HepG2 (cell line): ENCODE data around the gene LPIN3. TPM values are rescaled to one million over a fixed set of nuclear protein-coding genes. Genes with fewer than 3 reads are reported as not detected.

Experiments used
- ATAC-seq: fragments of 200-7000 bp; cut with Tn5 transposase; 3 replicates; pipeline ENCODE4 v1.9.1; 2020; ENCODE audit warnings: mild to moderate bottlenecking, moderate library complexity
- BruUV-seq: library from RNA; stranded (reverse); fragments of 400-500 nt; replicated peaks from 2 replicates; lab custom pipeline; 2021; lab: Mats Ljungman, UMichigan
- CTCF ChIA-PET: fragments of 300-600 bp; formaldehyde crosslinking; extraction: SDS; loops from one replicate; lab custom pipeline; 2021; ENCODE audit warnings: low total read pairs, inconsistent platforms, low intra/inter-chr PET ratio; lab: Yijun Ruan, JAX
- POLR2A ChIA-PET: fragments of 350-600 bp; sonication (Branson Sonifier 250); formaldehyde crosslinking; loops from one replicate; lab custom pipeline; 2020; ENCODE audit warnings: antibody characterized with exemption, inconsistent platforms; lab: Yijun Ruan, JAX
- DNase-seq: peaks from one replicate; pipeline ENCODE4 v3.0.0-alpha.2; 2015; ENCODE audit warnings: low spot score
- FAIRE-seq: peaks from 3 replicates; lab custom pipeline; 2011; peaks lifted over from hg19 to GRCh38; lab: Jason Lieb, UNC
- H2AFZ ChIP-seq: one replicate; pipeline ENCODE4 v1.6.1; 2011; ENCODE audit warnings: low read length, inconsistent platforms
- H3K27ac ChIP-seq: fragments of 300-600 bp; 3 replicates; pipeline ENCODE4 v1.8.0; 2011; ENCODE audit warnings: mixed run types, mild to moderate bottlenecking, mixed read lengths, low read length, inconsistent platforms; ENCODE audit not compliant: insufficient read depth; ENCODE audit errors: extremely low read length
- H3K27me3 ChIP-seq, 2 experiments: fragments of 200-600 bp in 1 of 2; 2 replicates in 1 of 2; 3 replicates in 1 of 2; pipeline versions ENCODE4 v1.6.0 to v1.8.0; 2011; ENCODE audit warnings: low read length in 2 of 2, mild to moderate bottlenecking in 2 of 2, moderate library complexity in 2 of 2, inconsistent platforms in 1 of 2; ENCODE audit not compliant: insufficient read depth in 2 of 2, control insufficient read depth in 1 of 2
- H3K36me3 ChIP-seq, 2 experiments: fragments of 200-600 bp in 1 of 2; replicated peaks in 1 of 2; 2 replicates in 1 of 2; 3 replicates in 1 of 2; pipeline versions ENCODE4 v1.5.1 to v1.8.0; 2011; ENCODE audit warnings: low read length in 2 of 2, inconsistent platforms in 1 of 2; ENCODE audit not compliant: insufficient read depth in 2 of 2, control insufficient read depth in 1 of 2
- H3K4me1 ChIP-seq: 2 replicates; pipeline ENCODE4 v1.5.1; 2012; ENCODE audit warnings: low read length, inconsistent platforms; ENCODE audit not compliant: insufficient read depth
- H3K4me2 ChIP-seq: 2 replicates; pipeline ENCODE4 v1.6.0; 2011; ENCODE audit warnings: low read depth, low read length, inconsistent platforms
- H3K4me3 ChIP-seq, 3 experiments: fragments of 200-600 bp in 1 of 3; sonication (generic), shearing (Covaris generic) in 1 of 3; replicated peaks in 1 of 3; 2 replicates each; pipeline ENCODE4 v1.5.1; 2011 to 2016; ENCODE audit warnings: low read length in 3 of 3, inconsistent platforms in 2 of 3, low read depth in 2 of 3, mild to moderate bottlenecking in 2 of 3, control low read depth in 1 of 3, mixed read lengths in 1 of 3; ENCODE audit not compliant: insufficient read depth in 1 of 3
- H3K79me2 ChIP-seq: one replicate; pipeline ENCODE4 v1.6.1; 2011; ENCODE audit warnings: low read length, inconsistent platforms; ENCODE audit not compliant: insufficient read depth
- H3K9ac ChIP-seq: 2 replicates; pipeline ENCODE4 v1.6.0; 2011; ENCODE audit warnings: mild to moderate bottlenecking, low read depth, low read length, inconsistent platforms; ENCODE audit not compliant: insufficient read depth
- H3K9me3 ChIP-seq: 2 replicates; pipeline ENCODE4 v1.5.1; 2012; ENCODE audit warnings: mild to moderate bottlenecking, low read length
- H4K20me1 ChIP-seq: 2 replicates; pipeline ENCODE4 v1.6.0; 2011; ENCODE audit warnings: inconsistent platforms, mild to moderate bottlenecking, low read length, moderate library complexity; ENCODE audit not compliant: insufficient read depth
- FOXK1 ChIP-seq: sonication (generic); formaldehyde crosslinking; IDR thresholded peaks from 2 replicates; pipeline ENCODE4 v1.4.0; 2020; ENCODE audit warnings: low read depth, missing genetic modification reagents, borderline replicate concordance
- MAFK ChIP-seq, 2 experiments: IDR thresholded peaks in 1 of 2; conservative IDR thresholded peaks in 1 of 2; 2 replicates each; pipeline ENCODE4 v1.6.1; 2011; ENCODE audit warnings: improper control_type of control experiment in 2 of 2, low read length in 2 of 2
- SATB2 ChIP-seq: sonication (generic); formaldehyde crosslinking; IDR thresholded peaks from 2 replicates; pipeline ENCODE4 v1.5.0; 2020; ENCODE audit warnings: missing genetic modification reagents
- ZNF577 ChIP-seq: sonication (generic); formaldehyde crosslinking; IDR thresholded peaks from 2 replicates; pipeline ENCODE4 v1.4.0; 2020; ENCODE audit warnings: mild to moderate bottlenecking, low read depth, missing genetic modification reagents, borderline replicate concordance
- ZNF879 ChIP-seq: sonication (generic); formaldehyde crosslinking; IDR thresholded peaks from 2 replicates; pipeline ENCODE4 v1.8.1; 2023; ENCODE audit warnings: missing genetic modification reagents
- WGBS: methylation state at CpG from one replicate; pipeline ENCODE4 v1.1.6; 2017; ENCODE audit warnings: low lambda C conversion rate; 5-methylcytosine and 5-hydroxymethylcytosine counted together
- in situ Hi-C: cut with HindIII; loops from 2 replicates; pipeline ENCODE4 v1.10.0; 2017; ENCODE audit warnings: low pct_unique_long_range_greater_than_20kb; ENCODE audit not compliant: extremely low pct_ligation_motif_present
- intact Hi-C: fragments of 100-400 bp; cut with micrococcal nuclease; formaldehyde crosslinking; loops from one replicate; pipeline ENCODE4 v1.10.0; 2022; ENCODE audit not compliant: unreplicated experiment
- polyA plus RNA-seq, 8 experiments: library from polyadenylated mRNA; depleted of rRNA in 3 of 8; stranded (reverse) in 7 of 8; unstranded in 1 of 8; fragments of >200 nt; fragmentation: Illumina TruSeq in 4 of 8; extraction: Trizol in 4 of 8; gene quantifications; 2 replicates each; pipeline versions ENCODE4 v1.2.1 to v1.2.3, GENCODE V29; 2011 to 2016; ENCODE audit warnings: low read depth in 4 of 8, missing spikeins in 1 of 8, mixed read lengths in 1 of 8; ENCODE audit not compliant: insufficient read depth in 1 of 8
- total RNA-seq, 5 experiments: library from RNA; depleted of rRNA; stranded (reverse); fragments of >200 nt; fragmentation: Illumina TruSeq; extraction: Trizol; gene quantifications; 2 replicates each; pipeline ENCODE4 v1.2.3, GENCODE V29; 2016; ENCODE audit warnings: low read depth in 1 of 5
- TF ChIP-seq, protein P1 (sequence below): sonication (generic); formaldehyde crosslinking; IDR thresholded peaks from 2 replicates; pipeline ENCODE4 v1.5.1; 2020; ENCODE audit warnings: missing genetic modification reagents, mild to moderate bottlenecking, borderline replicate concordance
- TF ChIP-seq, protein P2 (sequence below): sonication (generic); formaldehyde crosslinking; IDR thresholded peaks from 2 replicates; pipeline ENCODE4 v1.4.0; 2020; ENCODE audit warnings: missing genetic modification reagents, borderline replicate concordance
- TF ChIP-seq, protein P3 (sequence below): sonication (generic); formaldehyde crosslinking; IDR thresholded peaks from 2 replicates; pipeline ENCODE4 v1.5.0; 2020; ENCODE audit warnings: missing genetic modification reagents, mild to moderate bottlenecking, borderline replicate concordance
- TF ChIP-seq, protein P4 (sequence below): sonication (generic); formaldehyde crosslinking; IDR thresholded peaks from 2 replicates; pipeline ENCODE4 v1.8.0; 2023; ENCODE audit warnings: mild to moderate bottlenecking, missing genetic modification reagents
- TF ChIP-seq, protein P5 (sequence below): sonication (generic); formaldehyde crosslinking; IDR thresholded peaks from 2 replicates; pipeline ENCODE4 v1.4.0; 2020; ENCODE audit warnings: mild to moderate bottlenecking, missing genetic modification reagents, borderline replicate concordance
- TF ChIP-seq, protein P6 (sequence below): sonication (generic); formaldehyde crosslinking; IDR thresholded peaks from 2 replicates; pipeline ENCODE4 v1.5.0; 2020; ENCODE audit warnings: missing genetic modification reagents
- TF ChIP-seq, protein P7 (sequence below): sonication (generic); formaldehyde crosslinking; IDR thresholded peaks from 2 replicates; pipeline ENCODE4 v1.8.0; 2022; ENCODE audit warnings: mild to moderate bottlenecking, missing genetic modification reagents

LPIN3 gene
- total and polyA plus RNA-seq, 2 of the 13 experiments (the other 11 are each of a cell fraction or from before 2014, with no cell fraction given) = 14.2 to 28.6 TPM

DNA sequence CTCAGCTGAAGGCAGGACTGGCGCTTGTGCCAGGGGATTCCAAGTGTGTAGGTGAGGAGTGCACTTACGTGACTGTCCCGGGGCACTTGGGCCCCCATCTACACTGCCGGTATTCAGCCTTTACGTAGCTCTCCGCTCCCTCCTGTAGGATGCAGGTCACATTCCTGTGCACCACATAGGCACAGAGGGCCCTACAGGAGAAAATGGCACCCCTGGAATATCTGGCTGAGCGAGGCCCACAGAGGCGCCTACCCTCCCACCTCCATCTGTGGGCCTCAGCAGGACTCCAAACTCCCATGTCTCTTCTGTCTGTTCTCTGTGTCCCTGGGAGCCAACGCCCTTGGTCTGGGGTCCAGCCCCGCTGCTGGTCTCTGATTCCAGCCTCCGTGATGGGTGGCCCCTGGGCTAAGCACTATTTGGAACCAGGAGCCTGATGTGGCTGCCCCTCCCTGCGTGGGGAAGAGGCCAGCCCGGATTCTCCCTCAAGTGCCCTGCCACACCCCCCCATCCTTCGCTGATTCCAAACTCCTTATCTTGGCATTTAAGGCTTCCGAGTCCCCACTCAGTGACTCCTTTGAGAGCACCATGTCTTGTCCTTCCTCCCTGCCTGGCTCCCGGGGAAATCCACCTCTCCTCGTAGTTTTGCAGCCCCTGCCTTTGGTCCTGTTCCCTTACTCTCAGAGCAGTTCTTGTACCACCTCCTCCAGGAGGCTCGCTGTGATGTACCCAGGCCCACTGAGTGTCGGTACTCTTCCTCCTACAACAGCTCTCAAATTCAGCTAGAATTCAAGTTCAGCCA is 24.5 kb downstream of the LPIN3 start:
- CTCF ChIA-PET = no interaction called here
- no peak overlapping the region for H2AFZ ChIP-seq
- no peak for FAIRE-seq
- peak overlapping the region; percentile 80 for H3K4me2 ChIP-seq
- peaks cover 26 to 44% of the 10 kb centered on the region in 2 experiments for H3K27me3 ChIP-seq
- H3K4me1 ChIP-seq = peaks cover 14% of the 10 kb centered on the region
- H3K79me2 ChIP-seq = no peaks in the 10 kb centered on the region
- in situ Hi-C loops = no loop called here
- POLR2A ChIA-PET = no interaction called here
- no peak for DNase-seq
- intact Hi-C loops = no loop called here
- WGBS = 66% methylated on average over 19 of the region's 19 CpGs
- no peaks in the 10 kb centered on the region for H3K9me3 ChIP-seq
- ATAC-seq = no peak
- H3K4me3 ChIP-seq = no peak overlapping the region
- no TSS peak for BruUV-seq
- no peak overlapping the region for H3K9ac ChIP-seq
- H4K20me1 ChIP-seq = no peaks in the 10 kb centered on the region
- H3K36me3 ChIP-seq = no peaks in the 10 kb centered on the region
- no peak overlapping the region for H3K27ac ChIP-seq
- TF ChIP-seq SATB2 (CRISPR knock-in tag) (no peak), FOXK1 (CRISPR knock-in tag) (no peak), ZNF577 (CRISPR knock-in tag) (no peak), MAFK (conservative IDR thresholded peaks at IDR 0.05 in 1 of 2, IDR thresholded peaks at IDR 0.05 in 1 of 2; ENCODE audit: low read length in 2 of 2) (no peak), ZNF879 (CRISPR knock-in tag) (no peak)
- TF ChIP-seq, protein P1, sequence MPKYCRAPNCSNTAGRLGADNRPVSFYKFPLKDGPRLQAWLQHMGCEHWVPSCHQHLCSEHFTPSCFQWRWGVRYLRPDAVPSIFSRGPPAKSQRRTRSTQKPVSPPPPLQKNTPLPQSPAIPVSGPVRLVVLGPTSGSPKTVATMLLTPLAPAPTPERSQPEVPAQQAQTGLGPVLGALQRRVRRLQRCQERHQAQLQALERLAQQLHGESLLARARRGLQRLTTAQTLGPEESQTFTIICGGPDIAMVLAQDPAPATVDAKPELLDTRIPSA (CRISPR knock-in tag) = no peak
- TF ChIP-seq, protein P2, sequence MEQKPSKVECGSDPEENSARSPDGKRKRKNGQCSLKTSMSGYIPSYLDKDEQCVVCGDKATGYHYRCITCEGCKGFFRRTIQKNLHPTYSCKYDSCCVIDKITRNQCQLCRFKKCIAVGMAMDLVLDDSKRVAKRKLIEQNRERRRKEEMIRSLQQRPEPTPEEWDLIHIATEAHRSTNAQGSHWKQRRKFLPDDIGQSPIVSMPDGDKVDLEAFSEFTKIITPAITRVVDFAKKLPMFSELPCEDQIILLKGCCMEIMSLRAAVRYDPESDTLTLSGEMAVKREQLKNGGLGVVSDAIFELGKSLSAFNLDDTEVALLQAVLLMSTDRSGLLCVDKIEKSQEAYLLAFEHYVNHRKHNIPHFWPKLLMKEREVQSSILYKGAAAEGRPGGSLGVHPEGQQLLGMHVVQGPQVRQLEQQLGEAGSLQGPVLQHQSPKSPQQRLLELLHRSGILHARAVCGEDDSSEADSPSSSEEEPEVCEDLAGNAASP = no peak
- TF ChIP-seq, protein P3, sequence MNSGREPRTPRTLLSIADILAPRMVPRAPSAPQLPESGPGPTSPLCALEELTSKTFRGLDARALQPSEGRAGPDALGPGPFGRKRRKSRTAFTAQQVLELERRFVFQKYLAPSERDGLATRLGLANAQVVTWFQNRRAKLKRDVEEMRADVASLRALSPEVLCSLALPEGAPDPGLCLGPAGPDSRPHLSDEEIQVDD (CRISPR knock-in tag) = no peak
- TF ChIP-seq, protein P4, sequence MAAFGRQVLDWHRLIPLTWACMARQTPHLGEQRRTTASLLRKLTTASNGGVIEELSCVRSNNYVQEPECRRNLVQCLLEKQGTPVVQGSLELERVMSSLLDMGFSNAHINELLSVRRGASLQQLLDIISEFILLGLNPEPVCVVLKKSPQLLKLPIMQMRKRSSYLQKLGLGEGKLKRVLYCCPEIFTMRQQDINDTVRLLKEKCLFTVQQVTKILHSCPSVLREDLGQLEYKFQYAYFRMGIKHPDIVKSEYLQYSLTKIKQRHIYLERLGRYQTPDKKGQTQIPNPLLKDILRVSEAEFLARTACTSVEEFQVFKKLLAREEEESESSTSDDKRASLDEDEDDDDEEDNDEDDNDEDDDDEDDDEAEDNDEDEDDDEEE (CRISPR knock-in tag) = no peak
- TF ChIP-seq, protein P5, sequence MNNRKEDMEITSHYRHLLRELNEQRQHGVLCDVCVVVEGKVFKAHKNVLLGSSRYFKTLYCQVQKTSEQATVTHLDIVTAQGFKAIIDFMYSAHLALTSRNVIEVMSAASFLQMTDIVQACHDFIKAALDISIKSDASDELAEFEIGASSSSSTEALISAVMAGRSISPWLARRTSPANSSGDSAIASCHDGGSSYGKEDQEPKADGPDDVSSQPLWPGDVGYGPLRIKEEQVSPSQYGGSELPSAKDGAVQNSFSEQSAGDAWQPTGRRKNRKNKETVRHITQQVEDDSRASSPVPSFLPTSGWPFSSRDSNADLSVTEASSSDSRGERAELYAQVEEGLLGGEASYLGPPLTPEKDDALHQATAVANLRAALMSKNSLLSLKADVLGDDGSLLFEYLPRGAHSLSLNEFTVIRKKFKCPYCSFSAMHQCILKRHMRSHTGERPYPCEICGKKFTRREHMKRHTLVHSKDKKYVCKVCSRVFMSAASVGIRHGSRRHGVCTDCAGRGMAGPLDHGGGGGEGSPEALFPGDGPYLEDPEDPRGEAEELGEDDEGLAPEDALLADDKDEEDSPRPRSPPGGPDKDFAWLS (CRISPR knock-in tag) = no peak
- TF ChIP-seq, protein P6, sequence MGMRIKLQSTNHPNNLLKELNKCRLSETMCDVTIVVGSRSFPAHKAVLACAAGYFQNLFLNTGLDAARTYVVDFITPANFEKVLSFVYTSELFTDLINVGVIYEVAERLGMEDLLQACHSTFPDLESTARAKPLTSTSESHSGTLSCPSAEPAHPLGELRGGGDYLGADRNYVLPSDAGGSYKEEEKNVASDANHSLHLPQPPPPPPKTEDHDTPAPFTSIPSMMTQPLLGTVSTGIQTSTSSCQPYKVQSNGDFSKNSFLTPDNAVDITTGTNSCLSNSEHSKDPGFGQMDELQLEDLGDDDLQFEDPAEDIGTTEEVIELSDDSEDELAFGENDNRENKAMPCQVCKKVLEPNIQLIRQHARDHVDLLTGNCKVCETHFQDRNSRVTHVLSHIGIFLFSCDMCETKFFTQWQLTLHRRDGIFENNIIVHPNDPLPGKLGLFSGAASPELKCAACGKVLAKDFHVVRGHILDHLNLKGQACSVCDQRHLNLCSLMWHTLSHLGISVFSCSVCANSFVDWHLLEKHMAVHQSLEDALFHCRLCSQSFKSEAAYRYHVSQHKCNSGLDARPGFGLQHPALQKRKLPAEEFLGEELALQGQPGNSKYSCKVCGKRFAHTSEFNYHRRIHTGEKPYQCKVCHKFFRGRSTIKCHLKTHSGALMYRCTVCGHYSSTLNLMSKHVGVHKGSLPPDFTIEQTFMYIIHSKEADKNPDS (CRISPR knock-in tag) = no peak
- TF ChIP-seq, protein P7, sequence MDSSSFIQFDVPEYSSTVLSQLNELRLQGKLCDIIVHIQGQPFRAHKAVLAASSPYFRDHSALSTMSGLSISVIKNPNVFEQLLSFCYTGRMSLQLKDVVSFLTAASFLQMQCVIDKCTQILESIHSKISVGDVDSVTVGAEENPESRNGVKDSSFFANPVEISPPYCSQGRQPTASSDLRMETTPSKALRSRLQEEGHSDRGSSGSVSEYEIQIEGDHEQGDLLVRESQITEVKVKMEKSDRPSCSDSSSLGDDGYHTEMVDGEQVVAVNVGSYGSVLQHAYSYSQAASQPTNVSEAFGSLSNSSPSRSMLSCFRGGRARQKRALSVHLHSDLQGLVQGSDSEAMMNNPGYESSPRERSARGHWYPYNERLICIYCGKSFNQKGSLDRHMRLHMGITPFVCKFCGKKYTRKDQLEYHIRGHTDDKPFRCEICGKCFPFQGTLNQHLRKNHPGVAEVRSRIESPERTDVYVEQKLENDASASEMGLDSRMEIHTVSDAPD (CRISPR knock-in tag) = no peak
